Effector CD8-positive, alpha-beta T cell (primary cell): ENCODE measurements around the gene GDF11.

ENCODE experiments used
- DNase-seq: peaks from one replicate; lab custom pipeline; 2025; lab: John Stamatoyannopoulos, UW

GDF11 gene

GRCh38 chr12:55723516-55724225 is 19.3 kb upstream of the GDF11 start:
- DNase-seq = no peak

GRCh38 chr12:55724226-55724939 is 18.5 kb upstream of the GDF11 start:
- peak; percentile 33 for DNase-seq

GRCh38 chr12:55724940-55725309 is 18.0 kb upstream of the GDF11 start:
- no peak for DNase-seq

- no peak for DNase-seq
Measured at GRCh38 chr12:55725556-55725955, 17.4 kb upstream of the GDF11 start.

- no peak for DNase-seq
Measured at GRCh38 chr12:55726971-55727370, 16.0 kb upstream of the GDF11 start.

GRCh38 chr12:55727643-55728185 is 15.2 kb upstream of the GDF11 start:
- DNase-seq = no peak

GRCh38 chr12:55728186-55728938 is 14.6 kb upstream of the GDF11 start:
- no peak for DNase-seq

- peak; percentile 44 for DNase-seq
Measured at GRCh38 chr12:55728939-55729818, 13.7 kb upstream of the GDF11 start, which contains the start of gene CD63. CD63 (minus strand) TSS chr12:55729009; CDS start chr12:55728341, 668 bp downstream.

GRCh38 chr12:55729819-55730818 is 12.8 kb upstream of the GDF11 start:
- DNase-seq = no peak

- DNase-seq = no peak
Measured at GRCh38 chr12:55732288-55732687, 10.6 kb upstream of the GDF11 start.

- DNase-seq = no peak
Measured at GRCh38 chr12:55733021-55733555, 9.8 kb upstream of the GDF11 start.

GRCh38 chr12:55733858-55734257 is 9.1 kb upstream of the GDF11 start:
- no peak for DNase-seq

- DNase-seq = no peak
Measured at GRCh38 chr12:55734595-55734994, 8.3 kb upstream of the GDF11 start.

GRCh38 chr12:55736076-55736475 is 6.8 kb upstream of the GDF11 start:
- no peak for DNase-seq

- peak; percentile 10 for DNase-seq
Measured at GRCh38 chr12:55736780-55737580, 5.9 kb upstream of the GDF11 start.

- no peak for DNase-seq
Measured at GRCh38 chr12:55737581-55738122, 5.3 kb upstream of the GDF11 start.

GRCh38 chr12:55738123-55739024 is 4.5 kb upstream of the GDF11 start:
- peak; percentile 61 for DNase-seq

- no peak for DNase-seq
Measured at GRCh38 chr12:55739025-55739378, 3.9 kb upstream of the GDF11 start.
